Endothelial cell of umbilical vein (primary cell): ENCODE data around the gene LRRC72. TPM values are rescaled to one million over a fixed set of nuclear protein-coding genes. Genes with fewer than 3 reads are reported as not detected.

Experiments
- BruUV-seq: library from RNA; stranded (reverse); fragments of 400-500 nt; replicated peaks from 2 replicates; lab custom pipeline; 2021; lab: Mats Ljungman, UMichigan
- CTCF ChIA-PET: fragments of 300-600, 350-600 bp; sonication (Branson Sonifier 250); formaldehyde crosslinking; loops from one replicate; lab custom pipeline; 2021; ENCODE audit warnings: antibody characterized with exemption, inconsistent platforms; lab: Charles Lee
- POLR2A ChIA-PET: fragments of 300-600, 350-600 bp; sonication (Branson Sonifier 250); formaldehyde crosslinking; loops from one replicate; lab custom pipeline; 2021; ENCODE audit warnings: antibody characterized with exemption, inconsistent platforms; lab: Charles Lee
- DNase-seq: peaks from one replicate; pipeline ENCODE4 v3.0.0-alpha.2; 2011; ENCODE audit warnings: low read depth, low spot score
- FAIRE-seq: peaks from 2 replicates; lab custom pipeline; 2011; peaks lifted over from hg19 to GRCh38; lab: Jason Lieb, UNC
- H2AFZ ChIP-seq: 2 replicates; pipeline ENCODE4 v1.6.0; 2012; ENCODE audit warnings: low read depth, low read length, control low read depth, inconsistent platforms
- H3K27ac ChIP-seq: 2 replicates; pipeline ENCODE4 v1.5.1; 2011; ENCODE audit warnings: low read depth, mild to moderate bottlenecking, control low read depth, low read length, moderate library complexity; ENCODE audit not compliant: insufficient read depth
- H3K27me3 ChIP-seq, 2 experiments: 2 replicates each; pipeline versions ENCODE4 v1.6.0 to v1.6.1; 2011; ENCODE audit warnings: low read length in 2 of 2, mixed read lengths in 1 of 2; ENCODE audit not compliant: control insufficient read depth in 2 of 2, insufficient read depth in 2 of 2
- H3K36me3 ChIP-seq, 2 experiments: 2 replicates in 1 of 2; 3 replicates in 1 of 2; pipeline ENCODE4 v1.5.1; 2011; ENCODE audit warnings: low read length in 2 of 2, mild to moderate bottlenecking in 1 of 2, moderate library complexity in 1 of 2; ENCODE audit not compliant: control insufficient read depth in 2 of 2, insufficient read depth in 2 of 2; ENCODE audit errors: extremely low read depth in 1 of 2
- H3K4me1 ChIP-seq: 3 replicates; pipeline ENCODE4 v1.5.1; 2011; ENCODE audit warnings: mild to moderate bottlenecking, low read length; ENCODE audit not compliant: control insufficient read depth, insufficient read depth; ENCODE audit errors: extremely low read depth
- H3K4me2 ChIP-seq: 2 replicates; pipeline ENCODE4 v1.6.1; 2011; ENCODE audit warnings: low read length, control low read depth, mixed read lengths; ENCODE audit not compliant: insufficient read depth
- H3K4me3 ChIP-seq, 3 experiments: fragments of 200-600 bp in 1 of 3; sonication (generic), shearing (Covaris generic) in 1 of 3; replicated peaks in 1 of 3; 2 replicates each; pipeline ENCODE4 v1.5.1; 2011 to 2016; ENCODE audit warnings: control low read depth in 3 of 3, low read length in 3 of 3, mild to moderate bottlenecking in 2 of 3, inconsistent platforms in 1 of 3, low read depth in 1 of 3, moderate library complexity in 1 of 3; ENCODE audit not compliant: insufficient read depth in 1 of 3
- H3K79me2 ChIP-seq: 2 replicates; pipeline ENCODE4 v1.6.0; 2012; ENCODE audit warnings: low read length, inconsistent platforms; ENCODE audit not compliant: control insufficient read depth, insufficient read depth
- H3K9ac ChIP-seq: replicated peaks from 2 replicates; pipeline ENCODE3; 2011; ENCODE audit warnings: low read length, control low read depth; ENCODE audit not compliant: insufficient read depth; ENCODE audit errors: extremely low read depth
- H3K9me1 ChIP-seq: replicated peaks from 3 replicates; pipeline ENCODE4 v1.6.0; 2011; ENCODE audit warnings: mild to moderate bottlenecking, low read length; ENCODE audit not compliant: control insufficient read depth, insufficient read depth; ENCODE audit errors: extremely low read depth
- H3K9me3 ChIP-seq: replicated peaks from 2 replicates; pipeline ENCODE4 v1.5.1; 2012; ENCODE audit warnings: low read length, inconsistent platforms; ENCODE audit not compliant: control insufficient read depth, insufficient read depth
- H4K20me1 ChIP-seq: replicated peaks from 2 replicates; pipeline ENCODE3; 2011; ENCODE audit warnings: mild to moderate bottlenecking, low read length; ENCODE audit not compliant: control insufficient read depth, insufficient read depth; ENCODE audit errors: extremely low read depth
- CTCF ChIP-seq, 2 donors: IDR thresholded peaks; 1 replicate in 1 of 2; 2 replicates in 1 of 2; pipeline ENCODE4 v1.5.1; 2011; ENCODE audit warnings: low read length in 2 of 2, mild to moderate bottlenecking in 2 of 2, moderate library complexity in 2 of 2, control low read depth in 1 of 2, inconsistent platforms in 1 of 2, low read depth in 1 of 2; ENCODE audit not compliant: insufficient read depth in 1 of 2; ENCODE audit errors: extremely low read depth in 1 of 2
- EZH2 ChIP-seq: IDR thresholded peaks from 2 replicates; pipeline ENCODE4 v1.6.1; 2012; ENCODE audit warnings: borderline replicate concordance, low read depth, mild to moderate bottlenecking, moderate library complexity, low read length, inconsistent platforms; ENCODE audit not compliant: severe bottlenecking
- FOS ChIP-seq: IDR thresholded peaks from 2 replicates; pipeline ENCODE4 v1.6.1; 2011; ENCODE audit warnings: mild to moderate bottlenecking, low read length, moderate library complexity, borderline replicate concordance; ENCODE audit not compliant: insufficient read depth
- GATA2 ChIP-seq: IDR thresholded peaks from 2 replicates; pipeline ENCODE4 v1.7.0; 2011; ENCODE audit warnings: low read depth, mild to moderate bottlenecking, moderate library complexity, mixed read lengths, low read length; ENCODE audit not compliant: insufficient read length, insufficient read depth
- JUN ChIP-seq: IDR thresholded peaks from 2 replicates; pipeline ENCODE4 v1.6.1; 2011; ENCODE audit warnings: borderline replicate concordance, low read depth; ENCODE audit not compliant: insufficient read length, insufficient read depth
- MAX ChIP-seq: IDR thresholded peaks from 2 replicates; pipeline ENCODE4 v1.6.1; 2011; ENCODE audit not compliant: insufficient read depth, insufficient read length
- MYC ChIP-seq: IDR thresholded peaks from one replicate; pipeline ENCODE4 v1.6.1; 2011; ENCODE audit warnings: mild to moderate bottlenecking, low read depth, low read length
- POLR2A ChIP-seq: IDR thresholded peaks from 2 replicates; pipeline ENCODE4 v1.6.1; 2012; ENCODE audit warnings: low read depth, mild to moderate bottlenecking, control low read depth, low read length
- POLR2AphosphoS5 ChIP-seq: IDR thresholded peaks from 2 replicates; pipeline ENCODE4 v1.6.1; 2012; ENCODE audit warnings: low read depth, mild to moderate bottlenecking, control low read depth, low read length, moderate library complexity; ENCODE audit not compliant: insufficient read depth
- dilution Hi-C: fragments of 300-500 bp; cut with MboI; formaldehyde crosslinking; loops from one replicate; pipeline ENCODE4 v1.15.0; 2019; ENCODE audit warnings: low sequenced_read_pairs; ENCODE audit not compliant: extremely low pct_ligation_motif_present
- intact Hi-C: fragments of 100-400 bp; cut with micrococcal nuclease; formaldehyde crosslinking; loops from one replicate; pipeline ENCODE4 v1.10.0; 2022
- polyA plus RNA-seq, 4 experiments: library from polyadenylated mRNA; depleted of rRNA in 3 of 4; stranded (reverse) in 3 of 4; unstranded in 1 of 4; fragments of >200 nt; gene quantifications; 2 replicates each; pipeline versions ENCODE4 v1.2.1 to v1.2.3, GENCODE V29; 2011 to 2012; ENCODE audit warnings: missing spikeins in 1 of 4
- total RNA-seq: library from RNA; stranded (reverse); gene quantifications from 2 replicates; pipeline ENCODE4 v1.2.3, GENCODE V29; 2021

Gene LRRC72
- total and polyA plus RNA-seq, 2 donors (not counting 3 experiments of a cell fraction or from before 2014, with no cell fraction given): not detected

- H3K9me1 ChIP-seq: no peaks in the 10 kb centered on the region
- intact Hi-C loops: no loop called here
- CTCF ChIA-PET: interaction anchor here (1.3 to 1.4 kb wide), 2 partner anchors 11 to 21 kb away, joined by 3 read pairs; no protein-coding TSS in a partner anchor
- no peaks in the 10 kb centered on the region for H4K20me1 ChIP-seq
- H3K36me3 ChIP-seq: no peaks in the 10 kb centered on the region
- no peaks in the 10 kb centered on the region for H3K9me3 ChIP-seq
- H3K4me3 ChIP-seq: no peak overlapping the region
- no peaks in the 10 kb centered on the region for H3K27me3 ChIP-seq
- TF ChIP-seq CTCF (IDR thresholded peaks at IDR 0.05; ENCODE audit: extremely low read depth in 1 of 2, insufficient read depth in 1 of 2, low read depth in 1 of 2, low read length in 2 of 2) (no peak), GATA2 (no peak), POLR2A (no peak), MYC (no peak), EZH2 (no peak), POLR2AphosphoS5 (no peak), FOS (no peak), JUN (no peak), MAX (no peak)
- no peaks in the 10 kb centered on the region for H3K79me2 ChIP-seq
- no TSS peak for BruUV-seq
- dilution Hi-C loops: no loop called here
- no peak overlapping the region for H2AFZ ChIP-seq
- H3K4me2 ChIP-seq: no peak overlapping the region
- POLR2A ChIA-PET: no interaction called here
- no peak overlapping the region for H3K27ac ChIP-seq
- H3K9ac ChIP-seq: no peak overlapping the region
- peaks cover 2% of the 10 kb centered on the region for H3K4me1 ChIP-seq
- DNase-seq: no peak
- FAIRE-seq: no peak
These were observed 2.3 kb upstream of the LRRC72 start for GRCh38 chr7:16524332-16524731.
